Neural progenitor cell (in vitro differentiated cells): ENCODE data around the gene CHST13.

Experiments used
- EZH2 ChIP-seq: fragments of 200-600 bp; sonication (generic); IDR thresholded peaks from 2 replicates; pipeline ENCODE4 v1.6.1; 2017; ENCODE audit warnings: antibody characterized with exemption, mild to moderate bottlenecking, moderate library complexity
- TF ChIP-seq, protein P1 (sequence below): fragments of 200-600 bp; sonication (generic); IDR thresholded peaks from 2 replicates; pipeline ENCODE4 v1.5.1; 2017; ENCODE audit warnings: antibody characterized with exemption, mild to moderate bottlenecking

DNA sequence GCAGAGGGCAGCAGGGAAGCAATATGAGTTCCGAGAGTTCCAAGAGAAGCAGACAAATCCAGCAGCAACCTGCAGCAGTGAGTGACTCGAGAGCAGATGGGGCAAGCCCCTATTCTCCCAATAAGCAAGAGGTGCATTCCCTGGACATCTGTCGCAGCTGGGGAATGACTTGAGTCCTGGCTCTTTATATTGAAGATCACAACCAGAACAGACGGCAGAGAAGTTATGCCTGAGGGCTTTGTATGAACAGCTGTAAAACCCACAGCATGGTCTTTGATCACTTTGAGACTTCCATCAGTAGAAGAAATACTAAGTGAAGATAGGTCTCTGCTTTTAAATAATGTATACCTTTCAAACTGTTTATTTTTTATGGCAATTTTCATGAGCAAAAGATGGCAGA lies 58.4 kb downstream of the CHST13 start:
- TF ChIP-seq, protein P1, sequence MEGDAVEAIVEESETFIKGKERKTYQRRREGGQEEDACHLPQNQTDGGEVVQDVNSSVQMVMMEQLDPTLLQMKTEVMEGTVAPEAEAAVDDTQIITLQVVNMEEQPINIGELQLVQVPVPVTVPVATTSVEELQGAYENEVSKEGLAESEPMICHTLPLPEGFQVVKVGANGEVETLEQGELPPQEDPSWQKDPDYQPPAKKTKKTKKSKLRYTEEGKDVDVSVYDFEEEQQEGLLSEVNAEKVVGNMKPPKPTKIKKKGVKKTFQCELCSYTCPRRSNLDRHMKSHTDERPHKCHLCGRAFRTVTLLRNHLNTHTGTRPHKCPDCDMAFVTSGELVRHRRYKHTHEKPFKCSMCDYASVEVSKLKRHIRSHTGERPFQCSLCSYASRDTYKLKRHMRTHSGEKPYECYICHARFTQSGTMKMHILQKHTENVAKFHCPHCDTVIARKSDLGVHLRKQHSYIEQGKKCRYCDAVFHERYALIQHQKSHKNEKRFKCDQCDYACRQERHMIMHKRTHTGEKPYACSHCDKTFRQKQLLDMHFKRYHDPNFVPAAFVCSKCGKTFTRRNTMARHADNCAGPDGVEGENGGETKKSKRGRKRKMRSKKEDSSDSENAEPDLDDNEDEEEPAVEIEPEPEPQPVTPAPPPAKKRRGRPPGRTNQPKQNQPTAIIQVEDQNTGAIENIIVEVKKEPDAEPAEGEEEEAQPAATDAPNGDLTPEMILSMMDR: no peak
- no peak for TF ChIP-seq EZH2
